ENCODE measurements around the gene ZNF423.

The ZNF423 gene

DNA sequence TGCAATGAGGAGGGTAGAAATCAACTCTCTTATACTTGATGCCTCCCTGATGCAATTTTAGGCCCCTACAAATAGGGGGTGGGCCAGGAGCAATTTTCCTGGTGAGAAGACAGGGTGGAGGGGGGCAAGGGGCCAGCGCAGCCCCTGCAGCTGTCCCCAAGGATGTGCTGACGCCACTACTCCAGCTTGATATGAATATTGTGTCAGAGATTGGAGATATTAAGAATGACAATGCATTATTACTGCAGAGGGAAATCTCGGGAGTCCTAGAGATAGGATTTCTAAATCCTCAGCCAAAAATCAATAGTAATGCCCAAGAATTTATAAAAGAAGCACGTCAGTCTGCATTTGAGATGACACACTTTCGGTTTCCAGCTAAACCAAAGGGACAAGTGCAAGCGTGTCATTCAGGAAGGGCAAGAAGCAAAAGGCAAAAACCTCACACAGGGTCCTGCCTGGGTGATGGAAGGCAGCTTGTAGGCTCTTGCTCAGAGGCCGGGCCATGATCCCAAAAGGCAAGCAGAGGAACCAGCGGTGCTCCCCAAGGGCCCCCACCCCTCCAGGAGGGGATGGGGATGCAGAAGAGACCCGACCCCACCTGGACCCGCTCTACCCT is 303.5 kb downstream of the ZNF423 start:
- no peak for DNase-seq (ENCODE audit: low read depth)

DNA sequence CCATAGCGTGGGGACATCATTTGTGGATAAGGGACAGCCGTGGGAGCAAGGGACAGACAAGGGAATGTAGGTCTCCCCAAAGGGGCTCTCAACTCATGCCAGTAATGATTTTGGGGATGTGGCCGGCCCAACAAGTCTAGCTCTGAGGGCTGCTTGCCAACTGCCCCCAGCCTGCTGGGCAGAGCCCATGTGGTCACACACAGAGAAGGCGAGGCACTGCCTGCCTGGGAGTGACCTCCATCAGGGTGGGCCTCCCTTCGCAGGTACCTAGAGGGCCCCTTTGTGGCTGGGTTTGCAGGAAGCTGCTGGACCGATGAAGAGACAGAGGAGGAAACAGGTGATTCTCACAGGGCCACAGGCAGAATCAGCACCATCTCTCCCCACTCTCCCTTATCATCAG is 305.2 kb downstream of the ZNF423 start:
- DNase-seq (ENCODE audit: low read depth) = no peak

DNA sequence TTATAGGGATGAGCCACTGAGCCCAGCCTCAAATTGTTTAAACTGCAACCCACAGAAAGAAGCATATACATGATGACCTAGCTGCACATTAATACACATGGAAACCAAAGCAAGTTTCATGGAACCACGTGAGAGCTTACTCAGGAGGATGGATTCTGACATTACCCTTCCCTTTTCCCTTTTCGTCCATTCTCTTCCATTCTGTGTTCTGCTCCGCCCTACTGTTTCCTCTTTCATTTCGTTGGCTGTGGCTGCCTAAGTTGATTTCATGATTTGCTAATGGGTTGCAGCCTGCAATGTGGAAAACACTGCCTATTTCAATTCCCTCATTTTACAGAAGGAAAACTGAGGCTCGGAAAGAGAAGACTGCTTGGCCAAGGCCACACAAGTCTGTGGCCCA is 305.8 kb downstream of the ZNF423 start:
- no peak for DNase-seq (ENCODE audit: low read depth)

DNA sequence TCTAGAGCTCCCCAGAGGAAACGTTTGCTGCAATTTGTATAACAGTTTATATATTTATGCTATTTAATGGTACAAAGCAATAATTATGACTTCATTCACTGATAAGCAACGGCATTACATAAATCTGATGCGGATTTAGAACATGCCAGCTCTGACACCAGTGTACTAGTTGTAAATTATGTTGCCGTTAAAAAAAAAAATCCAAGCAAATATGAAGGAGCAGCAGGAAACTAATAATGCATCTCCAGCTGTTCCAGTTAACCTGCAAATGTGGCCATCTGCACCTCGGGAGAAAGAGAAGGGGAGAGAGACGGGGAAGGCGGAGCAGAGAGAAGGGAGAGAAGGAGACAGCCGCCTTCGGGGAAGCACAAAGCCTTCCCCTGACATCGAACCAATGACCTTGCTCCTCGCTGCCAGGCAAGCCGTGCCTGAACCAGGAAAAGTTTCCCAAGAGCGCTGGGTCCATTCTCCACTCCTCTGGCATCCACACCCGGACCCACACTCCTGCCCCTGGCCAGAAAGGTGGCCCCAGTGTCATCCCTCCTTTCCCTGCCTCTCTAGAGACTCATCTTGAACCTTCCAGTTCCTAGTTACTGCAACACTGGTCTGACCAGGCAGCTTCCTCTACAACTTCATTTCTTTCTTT is 307.5 kb downstream of the ZNF423 start:
- DNase-seq (ENCODE audit: low read depth) = no peak

DNA sequence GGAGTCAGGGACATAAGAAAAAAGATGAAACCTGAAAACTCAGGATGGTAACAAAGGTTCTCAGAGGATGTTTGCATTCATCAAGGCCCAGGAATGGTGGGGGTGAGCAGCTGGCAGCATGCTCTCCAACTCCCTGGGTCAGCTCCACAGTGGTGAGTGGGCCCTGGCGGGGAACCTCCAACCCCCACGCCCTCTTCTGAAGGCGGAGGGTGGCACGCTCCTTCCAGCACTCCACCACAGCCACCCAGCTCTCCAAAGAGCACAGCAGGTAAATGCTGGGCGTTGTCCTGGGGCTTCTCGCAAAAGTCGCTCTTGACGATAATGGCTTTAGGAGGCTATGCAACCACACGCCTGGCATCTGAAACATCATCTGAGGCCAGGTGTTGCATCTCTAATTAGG is 308.5 kb downstream of the ZNF423 start:
- no peak for DNase-seq (ENCODE audit: low read depth)

DNA sequence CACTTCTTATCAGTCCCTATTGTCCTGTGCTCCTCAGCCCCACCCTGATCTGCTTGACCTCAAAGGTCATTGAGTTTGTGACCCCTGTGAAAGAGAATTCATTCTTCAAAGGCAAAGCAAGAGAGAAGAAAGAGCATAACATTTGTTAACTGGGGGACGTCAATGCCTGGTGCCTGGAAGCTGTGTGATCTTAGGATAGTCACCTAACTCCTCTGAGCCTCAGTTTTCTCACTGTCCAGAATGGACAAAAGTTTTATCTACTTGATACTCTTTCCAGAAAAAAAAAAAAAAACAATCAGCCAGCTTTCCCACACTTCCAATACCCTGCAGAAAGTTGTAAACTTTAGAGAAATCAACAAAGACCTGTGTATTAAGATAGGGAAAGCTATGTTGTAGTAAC is 309.2 kb downstream of the ZNF423 start:
- DNase-seq (ENCODE audit: low read depth) = no peak

DNA sequence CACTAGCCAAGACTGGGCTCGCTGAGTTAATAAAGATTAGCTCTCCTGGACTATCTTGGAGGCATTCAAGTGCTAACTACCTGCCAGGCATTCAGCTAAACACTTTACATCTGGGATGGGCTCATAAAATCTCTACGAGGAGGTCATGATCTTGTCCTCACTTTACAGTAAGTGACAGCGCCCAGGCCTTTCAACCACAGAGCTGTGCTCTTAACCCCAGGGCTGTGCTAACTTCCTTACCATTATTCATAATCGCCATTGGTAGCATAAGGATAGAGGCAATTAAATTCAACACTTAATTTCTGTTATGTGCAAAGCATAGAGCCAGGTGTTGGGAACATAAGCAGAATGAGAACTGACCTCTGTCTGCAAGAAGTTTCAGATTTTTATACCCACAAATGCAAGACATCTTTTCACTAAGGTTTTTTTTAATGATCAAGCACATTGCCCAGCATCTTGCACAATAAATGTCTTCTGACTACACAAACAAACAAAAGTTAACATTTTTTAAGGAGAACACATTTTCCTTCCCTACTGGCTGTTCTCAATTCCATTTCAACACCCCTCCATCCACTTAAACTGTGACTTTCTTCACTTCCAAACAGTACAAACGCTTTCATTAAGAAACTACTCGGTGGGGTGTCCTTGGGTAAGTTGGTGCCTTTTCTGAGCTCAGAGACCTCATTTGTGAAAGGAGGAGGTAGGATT is 310.0 kb downstream of the ZNF423 start:
- DNase-seq (ENCODE audit: low read depth) = no peak

DNA sequence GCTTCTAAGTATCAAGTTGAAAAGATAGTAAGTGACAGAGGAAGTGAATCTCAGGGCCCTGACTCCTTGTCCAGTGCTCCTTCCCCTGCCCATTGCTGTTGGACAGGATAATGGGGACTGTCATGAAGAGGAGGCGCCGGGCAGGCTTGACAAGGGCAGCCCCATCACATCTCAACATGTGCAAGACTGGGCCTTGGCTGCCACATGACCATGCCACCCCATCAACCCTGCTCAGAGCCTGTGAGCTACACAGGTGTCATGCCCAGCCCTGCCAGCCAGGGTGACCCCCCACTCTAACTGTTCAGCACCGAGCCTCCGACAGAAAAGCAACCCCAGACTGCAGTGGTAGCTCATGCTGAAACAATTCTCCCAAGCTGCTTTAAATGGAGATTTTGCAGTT is 310.7 kb downstream of the ZNF423 start:
- DNase-seq (ENCODE audit: low read depth) = no peak

DNA sequence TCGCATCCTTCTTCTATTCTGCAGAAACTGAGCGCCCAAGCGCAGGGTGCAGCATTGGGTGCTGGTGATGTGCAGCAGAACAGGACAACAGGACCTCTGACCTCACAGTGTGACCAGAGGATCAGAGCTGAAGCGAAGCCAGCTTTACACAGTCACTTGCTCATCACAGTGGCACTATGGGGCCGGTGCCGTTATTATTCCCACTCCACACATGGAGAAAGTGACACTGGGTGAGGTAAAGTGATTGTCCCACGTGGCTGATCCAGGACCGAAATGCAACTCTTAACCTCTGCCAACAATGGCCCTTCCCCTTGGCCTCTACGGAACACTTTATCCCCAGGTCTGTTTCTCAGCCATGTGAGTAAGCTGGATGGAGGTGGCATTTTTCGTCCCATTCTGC is 311.1 kb downstream of the ZNF423 start:
- no peak for DNase-seq (ENCODE audit: low read depth)

DNA sequence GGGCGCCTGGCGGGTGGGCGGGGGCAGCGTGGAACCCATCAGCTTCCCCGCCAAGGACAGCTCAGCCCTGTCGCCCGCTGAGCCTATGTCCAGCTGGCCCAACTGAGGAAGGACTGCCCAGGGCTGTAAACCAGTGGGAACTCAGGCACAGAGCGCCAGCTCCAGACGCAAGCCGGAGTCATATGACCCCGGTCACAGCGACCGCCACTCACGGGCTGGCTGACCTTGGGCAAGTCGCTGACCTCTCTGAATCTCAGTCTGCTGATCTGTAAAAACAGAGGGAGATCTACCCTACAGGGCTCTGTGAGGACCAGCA is 312.3 kb downstream of the ZNF423 start:
- DNase-seq (ENCODE audit: low read depth) = no peak

DNA sequence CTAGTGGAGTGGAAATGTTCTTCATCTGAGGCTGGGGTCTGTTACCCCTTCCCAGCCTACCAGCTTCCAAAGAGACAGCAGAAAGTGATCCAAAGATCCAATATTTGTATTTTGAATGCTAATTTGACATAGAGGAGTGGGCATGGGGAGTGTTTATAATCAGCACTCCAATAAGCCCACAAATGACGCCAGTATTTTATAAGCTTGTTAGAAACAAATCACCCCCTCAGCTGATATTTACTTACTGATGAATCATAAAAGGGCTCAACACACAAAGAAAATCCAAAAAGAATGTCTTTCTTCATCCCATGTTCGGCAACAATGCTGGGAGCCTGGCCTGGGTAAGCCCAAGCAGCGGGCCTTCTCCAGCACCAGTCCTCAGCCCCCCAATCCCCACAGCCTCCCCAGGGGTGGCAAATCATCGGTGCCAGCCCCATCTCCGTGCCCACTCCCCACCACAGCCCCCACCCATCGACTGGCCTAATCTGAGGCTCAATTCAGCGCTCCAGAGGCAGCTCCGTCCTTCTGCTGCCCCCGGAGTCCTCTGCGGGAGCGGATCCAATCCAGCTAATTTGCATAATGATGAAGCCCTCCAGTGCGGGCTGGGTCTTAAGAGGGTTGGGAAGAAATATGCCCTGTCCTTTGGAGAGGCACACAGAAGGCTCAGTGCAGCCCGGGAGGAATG is 312.8 kb downstream of the ZNF423 start:
- DNase-seq (ENCODE audit: low read depth) = no peak

DNA sequence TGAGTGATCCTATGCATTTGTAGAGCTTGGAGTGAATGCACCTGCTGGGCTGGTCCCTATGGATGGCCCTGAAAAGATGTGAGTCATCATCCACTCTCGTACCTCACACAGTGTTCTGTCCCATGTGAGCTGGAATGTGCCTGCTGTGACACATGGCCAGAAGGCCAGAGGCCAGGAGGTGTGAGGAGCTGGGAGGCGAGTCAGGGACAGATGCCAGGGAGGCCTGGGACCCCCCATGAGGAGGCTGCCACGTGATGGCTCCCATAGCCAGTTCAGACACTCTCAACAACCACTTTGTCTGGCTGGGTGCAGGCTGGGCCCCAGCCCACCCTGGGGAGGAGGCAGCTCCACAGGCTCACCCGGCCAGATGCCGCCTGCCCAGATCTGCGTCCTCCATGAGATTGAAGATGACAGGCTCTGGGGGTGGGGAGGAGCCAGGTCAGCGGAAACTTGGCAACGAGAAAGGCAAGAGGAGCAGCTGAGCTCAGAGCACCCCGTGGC is 313.5 kb downstream of the ZNF423 start:
- no peak for DNase-seq (ENCODE audit: low read depth)

DNA sequence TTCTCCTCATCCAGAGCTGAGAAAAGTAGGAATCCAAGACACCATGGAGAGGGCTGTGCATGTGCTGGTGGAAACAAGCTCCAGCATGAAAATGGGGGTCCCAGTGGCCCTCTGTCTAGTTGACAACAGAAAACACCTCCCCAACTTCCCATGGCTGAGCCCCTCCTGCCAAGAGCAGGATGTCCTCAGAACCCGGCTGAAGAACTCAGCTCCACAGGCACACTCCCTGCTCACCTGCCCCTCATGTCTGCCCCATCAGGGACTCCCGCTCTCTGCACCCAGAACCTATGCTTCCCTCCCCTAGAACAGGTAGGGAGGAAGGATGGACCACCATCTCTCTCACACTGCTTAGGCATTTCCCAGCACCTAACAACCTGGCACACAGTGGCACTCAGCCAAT is 315.1 kb downstream of the ZNF423 start:
- DNase-seq (ENCODE audit: low read depth) = no peak

DNA sequence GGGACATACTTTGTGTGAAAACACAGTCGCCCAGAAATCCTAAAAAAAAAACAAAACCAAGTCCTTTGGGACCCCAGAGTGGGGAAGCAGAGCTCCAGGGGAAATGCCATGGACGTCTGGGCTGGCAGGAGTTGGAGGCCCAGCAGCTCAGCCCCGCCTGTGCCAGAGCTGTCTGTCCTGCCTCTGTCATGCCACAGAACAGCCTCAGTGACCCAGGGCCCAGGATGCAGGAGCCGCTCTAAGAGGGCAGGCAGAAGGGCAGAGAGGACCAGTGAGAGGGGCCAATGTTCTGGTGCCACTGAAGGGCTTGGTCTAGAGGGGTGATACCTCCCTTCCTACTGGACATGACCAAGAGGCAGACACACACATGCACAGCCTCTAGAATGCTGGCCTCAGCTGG is 316.2 kb downstream of the ZNF423 start:
- no peak for DNase-seq (ENCODE audit: low read depth)

DNA sequence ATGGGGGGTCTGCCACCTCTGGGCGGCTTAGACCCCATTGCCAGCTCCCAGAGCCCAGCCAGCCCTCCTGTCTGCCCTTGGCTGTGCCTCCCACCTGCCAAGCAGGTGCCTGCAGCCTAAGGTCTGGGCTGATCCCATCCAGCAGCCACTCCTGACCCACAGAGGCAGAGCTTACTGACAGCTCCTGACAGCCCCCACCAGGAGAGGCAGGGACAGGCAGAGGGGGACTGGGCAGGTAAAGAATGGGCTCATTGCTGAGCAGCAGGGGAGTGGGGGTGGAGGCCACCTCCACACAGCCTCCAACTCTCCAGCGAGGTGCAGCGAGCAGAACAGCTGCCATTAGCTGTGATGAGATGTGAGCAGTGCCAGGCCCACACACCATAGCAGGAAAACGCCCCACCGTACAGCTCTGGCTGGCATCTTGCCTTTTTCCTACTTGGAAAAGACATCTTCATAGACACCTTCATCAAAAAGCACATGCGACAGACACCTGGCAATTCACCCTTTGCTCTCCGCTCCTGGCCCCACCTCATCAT is 317.9 kb downstream of the ZNF423 start:
- no peak for DNase-seq (ENCODE audit: low read depth)

DNA sequence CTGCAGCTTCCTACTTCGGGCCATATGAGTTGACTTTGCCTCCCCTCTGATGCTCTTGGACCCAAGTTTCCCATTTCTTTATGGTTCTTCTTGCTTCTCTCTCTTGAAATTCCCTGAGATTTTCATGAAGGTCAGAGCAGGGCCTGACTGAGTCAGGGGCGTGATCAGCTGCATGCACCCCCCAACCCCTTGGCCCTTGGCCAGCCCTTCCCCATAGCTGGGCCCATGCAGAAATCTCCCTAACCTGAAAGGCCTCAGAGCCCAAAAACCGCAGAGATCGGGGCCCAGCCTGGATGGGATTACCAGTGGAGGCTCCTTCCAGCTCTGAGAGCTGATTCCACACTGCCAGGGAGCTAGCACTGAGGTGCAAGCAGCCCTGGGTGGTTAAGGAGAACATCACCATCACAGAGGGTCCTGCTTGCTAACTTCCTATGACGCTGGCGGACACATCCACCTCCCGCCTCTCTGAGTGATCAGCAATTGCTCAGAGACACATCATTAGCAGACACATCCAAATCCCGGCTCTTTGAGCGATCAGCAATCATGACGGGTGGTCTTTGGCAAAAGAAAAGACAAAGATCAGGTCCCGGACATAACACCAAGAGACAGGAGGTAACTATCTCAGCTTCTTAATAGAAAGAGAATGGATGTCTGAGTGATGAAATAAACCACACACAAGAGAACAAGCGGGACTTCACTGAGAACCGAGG is 320.9 kb downstream of the ZNF423 start:
- no peak for DNase-seq (ENCODE audit: low read depth)

DNA sequence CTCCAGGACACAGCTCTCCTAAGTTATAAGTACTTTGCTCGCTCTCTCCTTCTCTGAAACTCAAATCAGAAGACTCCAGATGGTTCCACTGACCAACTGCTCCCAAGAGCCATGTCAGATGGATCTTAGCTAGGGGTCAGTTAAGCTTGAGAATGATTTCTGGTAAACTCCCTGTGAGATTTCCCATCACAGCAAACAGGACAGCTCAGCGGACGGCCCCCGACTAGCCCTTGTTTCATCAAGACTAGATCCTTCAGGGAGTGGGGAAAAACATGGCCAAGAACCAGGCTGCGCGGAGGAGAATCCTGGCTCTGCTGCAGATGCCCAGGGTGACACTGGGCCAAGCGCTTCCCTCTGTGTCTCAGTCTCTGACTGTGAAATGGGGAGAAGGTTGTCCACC is 322.5 kb downstream of the ZNF423 start:
- no peak for DNase-seq (ENCODE audit: low read depth)

DNA sequence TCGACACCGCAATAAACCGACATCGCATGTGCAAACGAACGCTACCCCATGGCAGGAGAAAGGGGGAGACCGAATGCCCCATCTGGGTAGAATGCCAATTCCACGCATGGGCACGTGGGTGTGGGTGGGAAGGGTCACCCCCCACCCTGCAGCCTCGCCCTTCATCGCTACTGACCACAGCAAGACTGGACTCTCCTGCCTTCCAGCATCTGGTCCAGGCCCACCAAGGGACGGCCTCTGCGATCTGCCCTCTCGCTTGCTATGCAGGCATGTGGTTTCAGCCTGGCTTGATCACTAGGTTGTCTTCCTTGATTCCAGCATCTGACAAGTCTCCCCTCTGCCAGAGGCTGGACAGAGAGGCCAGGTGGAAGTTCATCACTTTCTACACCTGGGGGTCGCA is 323.0 kb downstream of the ZNF423 start:
- DNase-seq (ENCODE audit: low read depth) = no peak

DNA sequence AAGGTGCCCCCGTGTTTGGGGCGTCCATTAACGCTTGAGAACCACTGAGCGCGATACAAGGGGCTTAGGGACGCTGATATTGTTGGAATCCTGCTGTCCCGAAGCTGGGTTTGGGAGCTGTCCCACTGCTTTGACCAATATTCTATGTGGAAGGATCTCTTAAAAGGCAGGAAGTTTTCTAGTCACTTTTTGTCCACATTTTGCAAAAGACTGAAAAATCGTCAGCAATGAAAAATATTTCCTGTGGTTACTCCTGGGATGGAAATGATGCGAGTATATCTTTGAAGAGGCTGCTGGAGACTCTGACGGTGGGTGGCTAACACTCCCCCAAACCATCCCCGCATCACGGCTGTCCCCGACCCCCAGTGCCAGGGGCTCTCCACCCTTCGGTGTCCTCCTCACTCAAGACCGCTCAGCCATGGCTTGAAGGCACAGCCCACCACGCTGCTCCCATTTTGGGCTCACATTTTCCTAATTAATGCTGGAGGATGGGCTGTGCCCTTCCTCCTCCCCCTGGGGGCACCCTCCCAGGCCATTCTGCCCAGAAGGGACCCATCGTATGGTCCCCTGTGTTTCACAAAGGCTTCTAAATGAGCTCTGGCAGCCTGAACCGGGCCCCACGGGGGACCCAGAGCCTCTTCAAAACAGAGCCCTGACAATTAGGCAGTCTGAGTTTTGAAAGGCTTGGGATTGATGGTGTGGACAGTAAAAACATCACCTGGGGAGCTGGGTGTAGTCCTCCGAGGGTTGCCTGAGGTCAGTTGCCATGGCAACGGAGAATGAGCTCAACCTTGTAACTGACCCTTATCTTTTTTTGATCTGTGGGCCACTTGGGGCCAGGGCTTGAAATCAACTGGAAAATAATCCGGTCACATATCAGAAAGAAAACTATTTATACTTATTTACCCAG is 323.7 kb downstream of the ZNF423 start:
- DNase-seq (ENCODE audit: low read depth) = no peak

DNA sequence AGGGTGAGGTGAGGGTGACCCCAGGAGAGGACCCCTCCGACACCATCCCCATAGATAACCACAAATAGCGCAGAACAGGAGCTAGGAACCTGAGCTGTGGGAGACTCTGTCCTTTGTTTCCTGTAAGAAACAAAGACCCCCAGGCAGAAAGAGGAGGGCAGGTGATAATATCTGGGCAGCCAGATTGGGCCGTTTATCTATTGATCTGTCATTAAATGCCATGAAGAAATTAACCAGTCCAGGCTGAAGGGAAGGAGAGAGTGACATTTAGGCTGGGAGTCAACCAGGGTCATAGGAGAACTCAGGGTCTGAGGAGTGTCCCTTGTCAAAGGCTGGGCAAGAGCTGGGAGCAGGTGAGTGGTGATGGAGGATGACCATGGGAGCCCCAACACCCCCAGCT is 324.5 kb downstream of the ZNF423 start:
- no peak for DNase-seq (ENCODE audit: low read depth)

DNA sequence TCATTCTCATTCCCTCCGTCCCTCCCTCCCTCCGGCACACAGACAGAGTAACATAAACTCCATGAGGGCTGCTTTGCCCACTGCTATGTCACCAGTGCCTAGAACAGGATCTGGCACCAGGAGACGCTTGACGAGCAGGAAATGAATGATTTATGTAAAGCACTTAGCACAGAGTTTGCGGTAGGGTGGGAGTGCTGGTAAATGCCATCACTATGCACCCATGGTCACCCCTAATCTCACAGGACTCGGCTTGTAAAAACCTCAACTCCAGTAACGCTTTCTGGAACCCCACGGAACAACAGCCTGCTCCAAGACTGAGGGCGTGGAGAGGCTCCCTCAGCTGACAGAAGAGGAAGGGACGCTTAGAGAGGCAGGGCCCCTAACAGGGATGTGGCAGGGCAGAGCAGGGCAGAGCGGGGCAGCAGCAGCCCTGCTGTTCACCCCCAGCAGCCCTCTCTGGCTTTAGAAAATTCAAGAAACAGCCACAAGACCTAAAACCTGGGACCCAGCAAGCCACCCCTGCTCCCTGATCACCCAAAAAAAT is 325.4 kb downstream of the ZNF423 start:
- no peak for DNase-seq (ENCODE audit: low read depth)

All from stimulated activated CD8-positive, alpha-beta memory T cell treated with anti-CD3 and anti-CD28 coated beads, Interleukin-12 subunit alpha, Interleukin-12 subunit beta, amount 100 ng/mL, for 1 hour (primary cell).